NCI-H1092 treated with DMSO at 0.1 percent for 48 hours (cell line): ENCODE data around the gene TBP.
"Not testable (repeated sequence)": the region's sequence is repeated elsewhere in the genome, so short reads cannot be mapped to it uniquely, and the experiment has no call there.

ENCODE experiments used
- DNase-seq: peaks from one replicate; lab custom pipeline; 2025; lab: John Stamatoyannopoulos, UW

The TBP gene

GRCh38 chr6:170605574-170606259 lies 51.5 kb downstream of the TBP start:
- DNase-seq = no peak

DNA sequence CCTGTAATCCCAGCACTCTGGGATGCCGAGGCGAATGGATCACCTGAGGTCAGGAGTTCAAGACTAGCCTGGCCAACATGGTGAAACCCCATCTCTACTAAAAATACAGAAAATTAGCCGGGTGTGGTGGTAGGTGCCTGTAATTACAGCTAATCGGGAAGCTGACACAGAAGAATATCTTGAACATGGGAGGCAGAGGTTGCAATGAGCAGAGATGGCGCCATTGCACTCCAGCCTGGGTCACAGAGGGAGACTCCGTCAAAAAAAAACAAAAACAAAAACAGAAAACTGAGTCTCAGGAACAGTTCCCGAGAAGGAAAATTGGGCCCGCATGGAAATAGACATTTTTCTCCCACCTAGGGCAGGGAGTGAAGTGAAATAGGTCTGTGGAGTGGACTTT lies 55.1 kb downstream of the TBP start:
- DNase-seq = not testable (repeated sequence)

- not testable (repeated sequence) for DNase-seq
Measured at GRCh38 chr6:170612256-170612804, 58.2 kb downstream of the TBP start.

- not testable (repeated sequence) for DNase-seq
Measured at GRCh38 chr6:170616020-170616554, 61.9 kb downstream of the TBP start.
